GM19351 (cell line): ENCODE data around the gene ARAF.
A peak's percentile ranks its signal among the peaks of the same experiment; 100 is the strongest.

Experiments used
- ATAC-seq: cut with Tn5 transposase; IDR thresholded peaks from one replicate; pipeline ENCODE4 v1.9.1; 2021; ENCODE audit warnings: mild to moderate bottlenecking, moderate library complexity; ENCODE audit not compliant: unreplicated experiment

The ARAF gene

GRCh38 chrX:47563801-47564315 lies 2.9 kb downstream of the ARAF start:
- no peak for ATAC-seq

- ATAC-seq: no peak
Observed at GRCh38 chrX:47564438-47565085, 3.6 kb downstream of the ARAF start.

- no peak for ATAC-seq
Observed at GRCh38 chrX:47566841-47567240, 5.8 kb downstream of the ARAF start.

DNA sequence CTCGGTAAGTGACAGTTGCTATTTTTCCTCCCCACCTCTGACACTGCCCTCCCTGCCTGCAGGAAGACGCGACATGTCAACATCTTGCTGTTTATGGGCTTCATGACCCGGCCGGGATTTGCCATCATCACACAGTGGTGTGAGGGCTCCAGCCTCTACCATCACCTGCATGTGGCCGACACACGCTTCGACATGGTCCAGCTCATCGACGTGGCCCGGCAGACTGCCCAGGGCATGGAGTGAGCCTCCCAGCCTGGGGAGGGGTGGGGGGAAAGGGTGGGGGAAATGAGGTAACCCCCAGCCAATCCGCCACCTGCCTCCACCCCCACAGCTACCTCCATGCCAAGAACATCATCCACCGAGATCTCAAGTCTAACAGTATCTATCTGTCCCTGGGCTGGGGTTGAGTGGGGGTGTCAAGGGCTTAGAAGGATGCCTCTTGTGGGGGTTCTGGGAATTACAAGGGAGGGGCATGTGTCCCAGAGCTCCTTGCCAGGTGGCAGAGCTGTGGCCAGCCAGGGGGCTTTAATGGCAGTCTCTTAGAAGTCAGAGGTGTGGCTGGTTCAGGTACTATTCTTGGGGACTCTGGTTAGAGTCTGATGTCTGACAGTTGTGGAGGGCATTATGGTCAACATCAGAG lies 7.8 kb downstream of the ARAF start:
- no peak for ATAC-seq

DNA sequence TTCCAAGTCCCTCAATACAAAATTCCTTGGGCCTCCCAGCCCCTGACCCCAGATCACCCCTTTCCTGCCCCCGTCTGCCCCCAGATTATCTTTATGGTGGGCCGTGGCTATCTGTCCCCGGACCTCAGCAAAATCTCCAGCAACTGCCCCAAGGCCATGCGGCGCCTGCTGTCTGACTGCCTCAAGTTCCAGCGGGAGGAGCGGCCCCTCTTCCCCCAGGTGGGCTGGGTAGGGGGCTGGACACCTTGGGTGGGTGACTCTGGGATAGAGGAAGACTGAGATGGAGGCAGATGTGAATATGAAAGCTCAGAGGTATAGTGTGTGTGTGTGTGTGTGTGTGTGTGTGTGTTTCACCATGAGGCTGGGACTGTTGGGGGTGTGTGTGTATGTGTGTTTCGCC lies 9.8 kb downstream of the ARAF start:
- ATAC-seq: no peak

DNA sequence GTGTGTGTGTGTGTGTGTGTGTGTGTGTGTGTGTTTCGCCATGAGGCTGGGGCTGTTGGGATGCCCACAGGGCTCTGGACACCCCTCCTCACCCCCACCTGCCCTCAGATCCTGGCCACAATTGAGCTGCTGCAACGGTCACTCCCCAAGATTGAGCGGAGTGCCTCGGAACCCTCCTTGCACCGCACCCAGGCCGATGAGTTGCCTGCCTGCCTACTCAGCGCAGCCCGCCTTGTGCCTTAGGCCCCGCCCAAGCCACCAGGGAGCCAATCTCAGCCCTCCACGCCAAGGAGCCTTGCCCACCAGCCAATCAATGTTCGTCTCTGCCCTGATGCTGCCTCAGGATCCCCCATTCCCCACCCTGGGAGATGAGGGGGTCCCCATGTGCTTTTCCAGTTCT lies 10.2 kb downstream of the ARAF start:
- no peak for ATAC-seq

DNA sequence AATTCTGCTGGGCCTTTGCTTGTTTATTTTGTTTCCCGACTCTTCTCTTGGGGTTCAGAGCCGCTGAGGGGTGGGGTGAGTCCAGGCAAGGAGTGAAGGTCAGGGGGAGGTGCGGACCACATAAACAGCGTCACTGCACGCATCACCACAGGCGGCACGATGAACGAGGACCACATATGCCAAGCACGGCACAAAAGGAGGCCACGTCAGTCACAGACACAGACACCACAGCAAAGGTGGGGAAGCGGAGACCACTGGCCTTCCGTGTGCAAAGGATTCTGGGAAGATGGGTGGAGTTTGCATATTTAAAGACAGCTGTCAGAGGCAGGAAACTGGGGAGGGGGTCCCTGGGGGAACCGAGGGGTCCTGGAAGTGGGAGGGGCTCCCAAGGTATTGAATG lies 10.9 kb downstream of the ARAF start:
- no peak for ATAC-seq

DNA sequence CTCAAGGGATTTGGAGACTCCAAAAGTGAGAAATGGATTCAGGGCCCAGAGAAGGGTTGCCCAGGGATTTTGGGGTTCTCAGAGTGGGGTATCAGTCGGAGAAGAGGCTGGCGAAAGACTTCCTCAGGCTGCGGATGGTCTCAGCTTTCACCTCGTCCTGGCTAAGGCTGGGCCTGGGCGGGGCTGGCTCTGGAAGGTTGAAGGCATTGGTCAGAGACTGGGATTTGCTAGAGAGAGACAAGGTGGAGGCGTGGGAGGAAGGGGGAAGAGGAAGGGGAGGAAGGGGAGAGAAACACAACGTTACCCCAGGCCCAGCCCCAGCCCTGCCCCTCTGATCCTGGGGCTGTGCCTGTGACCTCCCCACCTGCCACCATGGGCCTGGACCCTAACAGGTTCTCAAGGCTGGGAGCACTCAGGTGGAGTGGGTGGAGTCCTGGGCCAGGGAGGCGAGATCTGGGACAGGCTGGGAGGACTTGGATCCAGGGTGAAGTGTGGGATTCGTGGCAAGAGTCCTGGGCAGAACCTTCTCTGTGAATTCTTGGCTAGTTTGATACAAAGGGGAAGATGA lies 11.9 kb downstream of the ARAF start:
- no peak for ATAC-seq

DNA sequence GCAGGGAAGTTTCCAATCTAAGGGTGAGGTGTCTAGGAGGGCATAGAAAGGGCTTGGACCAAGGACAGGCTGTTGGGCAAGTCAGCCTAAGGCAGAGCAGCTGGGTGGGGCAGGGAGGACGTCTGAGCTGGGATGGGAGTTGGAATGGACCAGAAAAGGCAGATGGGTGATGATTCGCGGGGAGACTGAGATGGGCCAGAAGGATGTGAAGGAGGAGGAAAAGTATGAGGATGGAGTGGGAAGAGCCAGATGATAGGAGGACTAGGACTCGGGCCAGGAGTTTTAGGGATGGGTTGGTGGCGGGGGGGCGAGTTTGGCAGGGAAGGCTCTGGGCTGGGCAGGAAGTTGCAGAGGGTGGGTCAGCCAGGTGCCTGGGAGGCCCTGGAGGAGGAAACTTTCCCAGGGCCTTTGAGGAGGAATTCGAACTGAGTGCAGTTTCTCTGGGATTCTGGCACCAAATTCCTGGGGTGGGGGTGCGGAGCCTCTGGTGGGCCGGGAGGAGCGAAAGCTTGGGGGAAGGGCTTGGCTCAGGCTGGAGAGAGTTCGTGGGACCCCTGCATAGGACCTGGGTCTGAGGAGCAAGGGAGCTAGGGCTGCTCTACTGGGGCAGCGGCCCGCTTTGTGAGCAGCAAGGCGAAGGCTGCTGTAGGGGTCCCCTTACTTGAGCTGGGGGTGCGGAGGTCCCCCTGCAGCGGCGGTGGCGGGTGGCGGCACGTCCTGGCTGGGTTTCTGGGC lies 12.5 kb downstream of the ARAF start:
- no peak for ATAC-seq

DNA sequence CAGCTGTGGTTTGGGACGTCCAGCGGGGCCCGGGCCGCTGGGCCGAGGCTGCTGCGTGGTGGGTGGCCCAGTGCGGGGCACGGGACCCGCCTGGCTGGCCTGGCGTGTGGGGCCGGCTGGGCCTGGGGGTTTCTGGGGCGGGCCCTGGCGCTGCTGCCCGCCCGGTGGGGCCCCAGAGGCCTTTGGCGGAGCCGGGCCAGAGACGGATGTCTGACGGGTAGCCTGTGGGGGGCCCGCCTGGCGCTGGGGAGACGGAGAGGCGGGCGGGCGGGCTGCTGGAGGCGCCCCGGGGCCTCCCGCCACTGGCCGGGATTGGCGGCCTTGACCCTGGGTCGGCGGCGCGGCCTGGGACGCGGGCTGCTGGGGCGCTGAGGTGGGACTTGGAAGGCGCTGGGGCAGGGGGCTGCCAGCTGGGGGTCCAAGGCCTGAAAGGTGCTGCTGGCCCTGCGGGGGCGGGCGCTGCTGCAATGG lies 13.1 kb downstream of the ARAF start:
- ATAC-seq: no peak

DNA sequence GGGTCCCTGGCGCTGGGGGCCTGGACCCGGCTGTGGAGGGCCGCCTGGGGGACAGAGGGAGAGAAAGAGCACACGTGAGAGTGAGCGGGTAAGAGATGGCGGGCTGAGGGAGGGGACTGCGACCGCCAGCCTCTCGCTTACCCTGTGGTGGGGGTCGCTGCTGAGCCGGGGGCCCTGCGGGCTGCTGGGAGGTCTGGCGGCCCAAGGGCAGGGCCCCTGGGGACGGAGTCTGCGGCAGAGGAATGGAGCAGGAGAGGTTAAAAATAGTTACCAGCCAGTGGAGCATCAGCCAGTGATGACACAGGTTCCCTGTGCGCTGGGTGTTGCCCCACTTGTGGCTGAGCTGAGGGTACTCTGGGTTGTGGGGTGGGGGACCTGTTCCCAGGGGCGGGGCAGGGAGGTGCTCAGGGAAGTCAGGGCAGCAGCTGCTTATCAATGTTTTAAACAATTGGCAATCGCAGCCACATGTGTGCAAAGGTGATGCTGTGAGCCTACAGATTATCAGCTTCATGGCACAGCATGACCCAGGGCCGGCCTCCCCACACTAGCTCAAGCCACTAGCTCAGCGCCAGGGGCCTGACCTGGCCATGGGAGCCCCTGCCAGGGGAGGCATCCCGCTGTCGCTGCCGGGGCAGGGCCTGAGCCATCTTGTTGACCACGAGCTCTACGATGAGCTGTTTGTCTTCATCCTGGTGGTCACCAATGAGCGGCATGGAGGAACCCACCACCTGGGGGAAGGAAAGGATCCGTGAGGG lies 13.7 kb downstream of the ARAF start:
- no peak for ATAC-seq

DNA sequence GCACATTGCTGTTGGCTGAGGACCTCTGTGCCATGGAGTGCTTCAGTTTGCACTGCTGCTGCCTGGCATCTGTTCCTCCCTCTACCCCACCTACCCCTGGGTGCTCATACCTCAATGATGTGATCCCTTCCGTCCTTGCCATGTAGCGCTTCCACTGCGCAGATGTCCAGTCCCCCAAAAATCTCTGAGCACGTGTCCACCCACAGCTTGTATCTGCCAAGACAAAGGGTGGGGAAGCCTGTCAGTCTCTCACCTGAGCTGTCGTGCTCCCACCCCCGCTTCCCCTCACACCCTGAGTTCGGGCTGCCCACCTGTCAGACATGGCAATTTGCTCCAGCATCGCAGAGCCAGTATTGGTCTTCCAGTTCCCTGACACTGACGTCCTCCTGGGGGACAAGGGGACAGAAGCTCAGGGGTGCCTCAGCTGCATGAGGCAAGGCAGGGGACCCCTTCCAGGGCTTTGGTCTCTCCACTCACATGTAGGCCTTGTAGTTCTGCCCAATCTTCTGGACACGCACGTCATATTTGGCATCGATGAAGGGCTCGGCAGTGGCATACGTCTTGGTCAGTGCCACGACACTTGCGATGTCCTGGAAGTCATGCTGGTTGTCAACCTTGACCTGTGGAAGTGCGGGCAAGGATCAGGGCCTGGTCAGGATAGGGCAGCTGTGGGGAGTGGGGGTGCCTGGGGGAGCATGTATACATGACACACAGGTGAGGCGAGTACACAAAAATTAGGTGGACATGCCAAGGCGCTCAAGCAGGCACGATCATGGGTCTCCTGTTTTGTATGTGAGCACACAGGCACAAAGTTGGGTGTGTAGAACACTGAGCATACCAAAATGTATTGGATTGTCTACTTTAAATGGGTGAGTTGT lies 15.3 kb downstream of the ARAF start:
- ATAC-seq: no peak

GRCh38 chrX:47577424-47577823 lies 16.4 kb downstream of the ARAF start:
- ATAC-seq: no peak

DNA sequence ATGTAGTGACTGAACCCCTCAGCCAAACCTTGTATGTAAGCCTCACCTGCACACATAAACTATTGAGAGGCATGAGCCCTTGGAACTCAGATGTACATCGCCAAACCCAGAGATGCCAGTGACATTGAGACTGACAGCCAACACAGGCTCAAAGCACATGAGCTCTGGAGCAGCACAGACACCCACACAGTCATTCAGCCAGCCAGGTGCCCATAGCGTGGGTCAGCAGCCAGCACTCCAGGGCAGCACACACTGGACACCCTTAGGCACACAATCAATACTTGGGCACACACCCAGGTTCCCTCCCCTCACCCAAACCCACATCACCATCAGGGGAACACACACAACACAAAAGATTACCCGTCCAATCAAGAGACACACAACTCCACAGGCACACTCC lies 16.9 kb downstream of the ARAF start:
- no peak for ATAC-seq

DNA sequence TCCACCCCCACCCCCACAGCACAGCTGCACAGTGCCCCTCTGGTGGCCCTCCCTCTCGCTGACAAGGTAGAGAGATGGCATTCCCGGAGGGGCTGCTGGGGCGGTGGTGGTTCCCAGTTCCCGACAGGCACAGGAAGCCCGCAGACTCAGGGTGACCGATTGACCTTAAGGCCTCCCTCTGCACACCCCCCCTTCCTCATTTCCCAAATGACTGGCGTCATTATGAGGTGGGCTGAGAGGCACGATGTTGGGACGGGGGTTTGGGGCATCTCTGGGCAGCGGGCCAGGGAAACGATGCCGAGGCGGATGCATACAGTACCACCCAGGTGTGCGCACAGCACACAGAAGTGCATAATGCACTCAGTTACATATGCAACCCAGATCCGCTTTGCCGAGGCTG lies 17.7 kb downstream of the ARAF start:
- ATAC-seq: no peak

DNA sequence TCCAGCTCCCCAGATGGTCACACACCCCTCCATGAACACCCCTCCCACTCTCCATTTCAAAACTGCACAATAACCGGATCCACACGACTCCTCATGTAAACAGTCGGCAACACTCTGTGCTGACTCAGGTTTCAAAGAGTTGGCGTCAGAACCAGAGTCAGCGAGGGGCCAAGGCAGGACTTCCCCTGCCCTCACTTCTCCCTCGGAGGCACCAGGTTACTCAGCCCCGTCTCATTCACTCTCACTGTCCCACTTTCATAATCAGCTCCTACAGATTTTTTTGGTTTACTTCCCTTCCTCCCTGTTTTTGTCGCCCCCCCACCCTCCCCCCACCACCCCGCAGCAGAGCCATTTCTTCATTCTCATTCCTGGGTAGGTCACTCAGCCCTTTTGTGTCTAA lies 18.5 kb downstream of the ARAF start:
- no peak for ATAC-seq

- ATAC-seq: peak; percentile 83
Observed at GRCh38 chrX:47581731-47582647, 21.0 kb downstream of the ARAF start, which contains the start of gene TIMP1. Gene TIMP1 (plus strand): TSS chrX:47582436. CDS start chrX:47583416, 980 bp downstream.

GRCh38 chrX:47583240-47583861 lies 22.3 kb downstream of the ARAF start:
- no peak for ATAC-seq
